HEK293 (cell line): ENCODE data around the gene SPATA21.

ENCODE experiments used
- CTCF ChIA-PET: fragments of 350-600 bp; formaldehyde crosslinking; extraction: SDS; loops from one replicate; lab custom pipeline; 2021; ENCODE audit warnings: antibody characterized with exemption; lab: Yijun Ruan, JAX
- POLR2A ChIA-PET: fragments of 300-600 bp; formaldehyde crosslinking; extraction: SDS; loops from one replicate; lab custom pipeline; 2020; ENCODE audit warnings: antibody characterized with exemption, inconsistent platforms; lab: Yijun Ruan, JAX
- H3K27ac ChIP-seq: fragments of 200-500 bp; sonication (Bioruptor generic); 2 replicates; pipeline ENCODE4 v1.5.1; 2014; ENCODE audit warnings: low read depth, low read length, control low read depth, inconsistent platforms; ENCODE audit errors: extremely low read depth
- H3K36me3 ChIP-seq, 2 experiments: fragments of 200-500 bp in 1 of 2; sonication (Bioruptor generic) in 1 of 2; 1 replicate in 1 of 2; 2 replicates in 1 of 2; pipeline ENCODE4 v1.5.1; 2014 to 2017; ENCODE audit warnings: inconsistent platforms in 2 of 2, low read length in 2 of 2; ENCODE audit not compliant: control insufficient read depth in 2 of 2, insufficient read depth in 1 of 2
- H3K4me1 ChIP-seq: fragments of 200-500 bp; sonication (Bioruptor generic); 2 replicates; pipeline ENCODE4 v1.5.1; 2014; ENCODE audit warnings: mild to moderate bottlenecking, low read length, inconsistent platforms; ENCODE audit not compliant: control insufficient read depth, insufficient read depth
- H3K4me3 ChIP-seq: 2 replicates; pipeline ENCODE4 v1.5.1; 2011; ENCODE audit warnings: low read depth, mild to moderate bottlenecking, control low read depth, low read length, moderate library complexity
- H3K9me3 ChIP-seq: fragments of 200-500 bp; sonication (Bioruptor generic); 2 replicates; pipeline ENCODE4 v1.5.1; 2014; ENCODE audit warnings: low read depth, low read length, inconsistent platforms; ENCODE audit not compliant: control insufficient read depth, insufficient read depth
- BCL11B ChIP-seq: fragments of 450-650 bp; formaldehyde crosslinking; IDR thresholded peaks from 2 replicates; pipeline ENCODE4 v1.5.1; 2016; ENCODE audit warnings: low read depth, missing biosample characterization, missing genetic modification characterization
- BCL6B ChIP-seq: fragments of 450-650 bp; formaldehyde crosslinking; IDR thresholded peaks from 2 replicates; pipeline ENCODE4 v1.5.1; 2017; ENCODE audit warnings: missing biosample characterization, missing genetic modification characterization
- GLIS1 ChIP-seq: fragments of 450-650 bp; formaldehyde crosslinking; IDR thresholded peaks from 2 replicates; pipeline ENCODE4 v1.5.1; 2016; ENCODE audit warnings: missing biosample characterization, missing genetic modification characterization
- HIC1 ChIP-seq: fragments of 450-650 bp; formaldehyde crosslinking; IDR thresholded peaks from 2 replicates; pipeline ENCODE4 v1.5.1; 2016; ENCODE audit warnings: missing biosample characterization, missing genetic modification characterization
- PRDM2 ChIP-seq: fragments of 450-650 bp; formaldehyde crosslinking; IDR thresholded peaks from 2 replicates; pipeline ENCODE4 v1.5.1; 2016; ENCODE audit warnings: missing biosample characterization, missing genetic modification characterization, borderline replicate concordance
- RBAK ChIP-seq: fragments of 450-650 bp; formaldehyde crosslinking; IDR thresholded peaks from 2 replicates; pipeline ENCODE4 v1.5.1; 2016; ENCODE audit warnings: missing biosample characterization, missing genetic modification characterization
- YY2 ChIP-seq: fragments of 450-650 bp; formaldehyde crosslinking; IDR thresholded peaks from 2 replicates; pipeline ENCODE4 v1.5.1; 2016; ENCODE audit warnings: missing biosample characterization, missing genetic modification characterization
- ZBTB20 ChIP-seq: fragments of 450-650 bp; formaldehyde crosslinking; IDR thresholded peaks from 2 replicates; pipeline ENCODE4 v1.5.1; 2016; ENCODE audit warnings: missing biosample characterization, missing genetic modification characterization
- ZNF114 ChIP-seq: fragments of 450-650 bp; formaldehyde crosslinking; IDR thresholded peaks from 2 replicates; pipeline ENCODE4 v1.5.0; 2017; ENCODE audit warnings: missing biosample characterization, missing genetic modification characterization
- ZNF133 ChIP-seq: fragments of 450-650 bp; formaldehyde crosslinking; IDR thresholded peaks from 2 replicates; pipeline ENCODE4 v1.5.1; 2016; ENCODE audit warnings: missing biosample characterization, missing genetic modification characterization
- ZNF175 ChIP-seq: fragments of 450-650 bp; formaldehyde crosslinking; IDR thresholded peaks from 2 replicates; pipeline ENCODE4 v1.5.1; 2016; ENCODE audit warnings: missing biosample characterization, missing genetic modification characterization
- ZNF350 ChIP-seq: fragments of 450-650 bp; formaldehyde crosslinking; IDR thresholded peaks from 2 replicates; pipeline ENCODE4 v1.5.0; 2017; ENCODE audit warnings: missing biosample characterization, mild to moderate bottlenecking, missing genetic modification characterization
- ZNF362 ChIP-seq: fragments of 450-650 bp; formaldehyde crosslinking; IDR thresholded peaks from 2 replicates; pipeline ENCODE4 v1.5.1; 2016; ENCODE audit warnings: missing biosample characterization, missing genetic modification characterization
- ZNF416 ChIP-seq: fragments of 450-650 bp; formaldehyde crosslinking; IDR thresholded peaks from 2 replicates; pipeline ENCODE4 v1.5.1; 2016; ENCODE audit warnings: missing biosample characterization, missing genetic modification characterization
- ZNF560 ChIP-seq: fragments of 450-650 bp; formaldehyde crosslinking; IDR thresholded peaks from 2 replicates; pipeline ENCODE4 v1.5.1; 2017; ENCODE audit warnings: missing biosample characterization, missing genetic modification characterization, borderline replicate concordance
- ZNF571 ChIP-seq: fragments of 450-650 bp; formaldehyde crosslinking; IDR thresholded peaks from 2 replicates; pipeline ENCODE4 v1.5.0; 2017; ENCODE audit warnings: missing biosample characterization, missing genetic modification characterization
- ZNF658 ChIP-seq: fragments of 450-650 bp; formaldehyde crosslinking; IDR thresholded peaks from 2 replicates; pipeline ENCODE4; 2016; ENCODE audit warnings: missing biosample characterization, missing genetic modification characterization
- ZNF692 ChIP-seq: fragments of 450-650 bp; formaldehyde crosslinking; IDR thresholded peaks from 2 replicates; pipeline ENCODE4 v1.5.1; 2016; ENCODE audit warnings: missing biosample characterization, missing genetic modification characterization
- ZNF777 ChIP-seq: fragments of 450-650 bp; formaldehyde crosslinking; IDR thresholded peaks from 2 replicates; pipeline ENCODE4 v1.5.1; 2017; ENCODE audit warnings: missing biosample characterization, missing genetic modification characterization, borderline replicate concordance
- ZNF792 ChIP-seq: fragments of 450-650 bp; formaldehyde crosslinking; IDR thresholded peaks from 2 replicates; pipeline ENCODE4 v1.5.1; 2016; ENCODE audit warnings: missing biosample characterization, missing genetic modification characterization
- ZSCAN4 ChIP-seq: fragments of 450-650 bp; formaldehyde crosslinking; IDR thresholded peaks from 2 replicates; pipeline ENCODE4 v1.5.1; 2017; ENCODE audit warnings: missing biosample characterization, missing genetic modification characterization
- ZSCAN5A ChIP-seq: fragments of 450-650 bp; formaldehyde crosslinking; IDR thresholded peaks from 2 replicates; pipeline ENCODE4 v1.5.1; 2016; ENCODE audit warnings: missing biosample characterization, missing genetic modification characterization

SPATA21 gene

GRCh38 chr1:16410803-16411202, 26.4 kb downstream of the SPATA21 start:
- Histone ChIP-seq H3K27ac (no peak overlapping the region), H3K4me3 (no peak overlapping the region), H3K36me3 (no peaks in the 10 kb centered on the region), H3K9me3 (no peaks in the 10 kb centered on the region), H3K4me1 (no peaks in the 10 kb centered on the region)
- ChIA-PET POLR2A (no interaction called here), CTCF (no interaction called here)
- TF ChIP-seq ZNF658 (tag by site-specific recombination), result no peak
- TF ChIP-seq ZNF792, result no peak
- no peak for TF ChIP-seq ZNF416 (tag by site-specific recombination)
- no peak for TF ChIP-seq GLIS1 (tag by site-specific recombination)
- no peak for TF ChIP-seq ZNF571 (tag by site-specific recombination)
- no peak for TF ChIP-seq ZNF175 (tag by site-specific recombination)
- TF ChIP-seq ZNF114, result no peak
- no peak for TF ChIP-seq ZNF560
- TF ChIP-seq ZNF692, result no peak
- TF ChIP-seq ZNF133 (tag by site-specific recombination), result no peak
- TF ChIP-seq BCL6B, result no peak
- no peak for TF ChIP-seq ZBTB20
- no peak for TF ChIP-seq ZSCAN4 (tag by site-specific recombination)

GRCh38 chr1:16409536-16410152, 27.6 kb downstream of the SPATA21 start:
- CTCF ChIA-PET, result no interaction called here
- POLR2A ChIA-PET, result no interaction called here
- Histone ChIP-seq H3K27ac (no peak overlapping the region), H3K36me3 (no peaks in the 10 kb centered on the region), H3K4me1 (no peaks in the 10 kb centered on the region), H3K9me3 (no peaks in the 10 kb centered on the region), H3K4me3 (no peak overlapping the region)
- TF ChIP-seq YY2 (tag by site-specific recombination), result no peak
- no peak for TF ChIP-seq BCL11B (tag by site-specific recombination)
- TF ChIP-seq ZNF362 (tag by site-specific recombination), result no peak
- TF ChIP-seq ZNF350, result no peak
- no peak for TF ChIP-seq PRDM2 (tag by site-specific recombination)
- no peak for TF ChIP-seq RBAK (tag by site-specific recombination)
- TF ChIP-seq ZSCAN5A (tag by site-specific recombination), result no peak
- TF ChIP-seq ZNF777, result no peak
- TF ChIP-seq HIC1 (tag by site-specific recombination), result no peak
